ENCODE data around the gene DHX29.
A peak's percentile ranks its signal among the peaks of the same experiment; 100 is the strongest.
"Not testable (repeated sequence)": the region's sequence is repeated elsewhere in the genome, so short reads cannot be mapped to it uniquely, and the experiment has no call there.

Gene DHX29

GRCh38 chr5:55307383-55308253, at the start of gene DHX29, which contains the start of gene MTREX:
DHX29 (minus strand) TSS chr5:55307694; CDS start chr5:55307573, 121 bp downstream.
MTREX (plus strand) TSS chr5:55307989; CDS start chr5:55308014, 25 bp downstream.
- peak; percentile 97 for DNase-seq

DNA sequence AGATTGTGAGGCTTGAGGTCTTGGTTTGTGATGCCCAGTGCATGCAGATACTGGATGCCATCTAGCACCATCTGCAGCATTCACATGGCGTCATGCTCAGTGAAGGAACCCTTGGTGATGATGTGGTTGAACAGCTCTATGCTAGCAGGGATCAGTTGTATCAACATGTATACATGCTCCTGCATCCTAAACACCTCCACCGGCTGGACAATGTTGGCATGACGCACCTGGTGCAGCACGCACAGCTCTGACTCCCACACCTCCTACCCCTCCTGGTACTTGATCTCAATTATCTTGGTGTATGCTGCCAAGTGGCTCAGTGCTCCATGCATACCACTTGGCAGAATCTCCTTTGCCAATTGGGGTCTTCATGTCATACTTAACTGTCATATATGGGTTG, 49.4 kb upstream of the DHX29 start:
- no peak for DNase-seq

GRCh38 chr5:55350754-55351153, 43.3 kb upstream of the DHX29 start:
- DNase-seq, result no peak

DNA sequence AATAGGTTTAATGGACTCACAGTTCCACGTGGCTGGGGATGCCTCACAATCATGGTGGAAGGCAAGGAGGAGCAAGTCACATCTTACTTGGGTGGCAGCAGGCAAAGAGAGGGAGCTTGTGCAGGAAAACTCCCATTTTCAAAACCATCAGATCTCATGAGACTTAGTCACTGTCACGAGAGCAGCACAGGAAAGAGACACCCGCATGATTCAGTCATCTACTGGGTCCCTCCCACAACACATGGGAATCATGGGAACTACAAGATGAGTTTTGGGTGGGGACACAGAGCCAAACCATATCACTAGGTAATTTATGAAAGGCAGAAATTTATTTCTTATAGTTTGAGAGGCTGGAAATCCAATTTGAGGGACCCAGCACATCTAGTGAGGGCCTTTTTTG, 40.3 kb upstream of the DHX29 start:
- no peak for DNase-seq

GRCh38 chr5:55345327-55345726, 37.8 kb upstream of the DHX29 start:
- no peak for DNase-seq

GRCh38 chr5:55344392-55344992, 37.0 kb upstream of the DHX29 start:
- DNase-seq, result peak; percentile 56

GRCh38 chr5:55343609-55344008, 36.1 kb upstream of the DHX29 start:
- no peak for DNase-seq

DNA sequence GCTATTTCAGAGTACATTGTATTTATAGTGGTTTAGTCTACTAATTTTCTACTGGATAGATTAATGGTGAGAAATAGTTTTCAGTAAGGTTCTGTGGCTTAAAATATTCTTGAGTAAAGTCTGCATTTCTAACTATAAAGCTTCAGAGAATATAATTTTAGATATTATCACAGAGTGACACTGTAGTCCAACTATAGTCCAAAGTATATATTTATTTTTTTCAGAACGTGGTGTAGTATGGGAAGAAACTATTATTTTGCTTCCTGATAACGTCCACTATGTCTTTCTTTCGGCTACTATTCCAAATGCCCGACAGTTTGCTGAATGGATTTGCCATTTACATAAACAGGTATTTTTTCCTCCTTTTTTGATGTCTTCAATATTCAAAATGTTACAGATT, 35.6 kb upstream of the DHX29 start:
- no peak for DNase-seq

DNA sequence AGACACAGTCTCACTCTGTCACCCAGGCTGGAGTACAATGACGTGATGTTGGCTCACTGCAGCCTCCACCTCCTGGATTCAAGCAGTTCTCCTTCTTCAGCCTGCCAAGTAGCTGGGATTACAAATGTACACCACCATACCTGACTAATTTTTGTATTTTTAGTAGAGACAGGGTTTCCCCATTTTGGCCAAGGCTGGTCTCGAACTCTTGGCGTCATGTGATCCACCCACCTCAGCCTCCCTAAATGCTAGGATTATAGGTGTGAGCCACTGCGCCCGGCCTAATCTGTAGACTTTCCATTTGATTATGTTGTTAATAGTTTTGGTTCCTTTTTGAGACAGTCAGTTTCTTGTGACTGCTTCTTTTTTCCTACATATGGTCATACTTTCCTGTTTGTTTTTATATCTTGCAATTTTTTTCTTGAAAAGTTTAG, 31.3 kb upstream of the DHX29 start:
- no peak for DNase-seq

DNA sequence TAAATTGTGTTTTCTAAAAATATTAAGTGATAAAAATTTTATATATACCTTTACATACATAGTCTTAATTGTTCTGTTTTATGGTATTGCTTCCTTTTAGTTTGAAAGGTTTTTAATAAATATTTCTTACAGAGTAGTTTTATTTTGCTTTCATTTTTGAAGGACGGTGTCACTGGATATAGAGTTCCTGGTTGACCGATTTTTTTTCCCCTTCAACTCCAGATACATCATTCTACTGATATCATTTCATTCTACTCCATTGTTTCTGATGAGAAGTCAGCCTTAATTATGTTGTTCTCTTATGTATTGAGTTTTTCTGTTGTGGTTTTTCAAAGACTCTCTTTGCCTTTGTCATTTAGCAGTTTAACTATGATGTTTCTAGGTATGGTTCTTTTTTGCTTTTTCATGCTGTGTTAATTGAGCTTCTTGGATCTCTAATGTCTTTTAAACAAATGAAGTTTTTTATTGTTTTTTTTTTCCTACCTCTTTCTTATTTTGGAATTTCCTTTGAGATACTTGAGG, 30.7 kb upstream of the DHX29 start:
- DNase-seq, result no peak

- DNase-seq, result no peak
Measured at GRCh38 chr5:55333811-55334210, 26.3 kb upstream of the DHX29 start.

- DNase-seq, result no peak
Measured at GRCh38 chr5:55333017-55333416, 25.5 kb upstream of the DHX29 start.

DNA sequence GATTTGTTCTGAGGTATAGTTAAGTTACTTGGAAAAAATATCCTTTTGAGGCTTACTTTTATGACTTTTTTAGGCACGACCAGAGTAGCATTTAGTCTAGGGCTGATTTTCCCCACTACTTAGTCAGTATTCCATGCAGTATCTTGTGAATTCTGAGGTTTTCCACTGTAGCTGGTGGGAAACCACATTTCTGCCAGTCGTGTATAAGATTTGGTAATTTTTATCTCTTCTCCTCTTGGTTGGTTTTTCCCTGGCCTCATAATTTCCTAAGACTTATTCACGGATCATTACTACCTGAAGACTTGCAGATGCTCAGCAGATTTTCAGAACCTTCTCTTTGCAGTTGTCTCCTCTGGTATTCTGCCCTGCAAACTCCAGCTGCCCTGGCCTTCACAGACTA, 23.8 kb upstream of the DHX29 start:
- DNase-seq, result no peak

DNA sequence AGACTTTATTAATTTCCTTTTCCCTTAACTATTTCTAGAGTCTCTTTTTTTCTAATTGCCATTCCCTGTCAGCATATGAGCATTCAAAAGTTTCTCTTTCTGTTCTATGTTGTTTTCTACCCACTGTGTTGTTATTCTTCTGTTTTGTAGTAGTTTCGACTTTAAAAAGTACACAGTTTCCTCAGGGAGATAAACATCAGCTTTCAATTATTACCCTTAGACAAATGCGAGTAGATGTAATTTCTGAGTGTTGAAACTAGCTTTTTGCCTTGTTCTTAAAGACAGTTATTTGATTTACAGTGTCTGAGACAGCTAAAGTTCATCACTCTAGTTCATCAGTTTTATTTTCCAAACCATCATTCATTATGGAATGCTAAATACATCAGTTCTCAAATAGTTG, 19.8 kb upstream of the DHX29 start:
- DNase-seq, result no peak

DNA sequence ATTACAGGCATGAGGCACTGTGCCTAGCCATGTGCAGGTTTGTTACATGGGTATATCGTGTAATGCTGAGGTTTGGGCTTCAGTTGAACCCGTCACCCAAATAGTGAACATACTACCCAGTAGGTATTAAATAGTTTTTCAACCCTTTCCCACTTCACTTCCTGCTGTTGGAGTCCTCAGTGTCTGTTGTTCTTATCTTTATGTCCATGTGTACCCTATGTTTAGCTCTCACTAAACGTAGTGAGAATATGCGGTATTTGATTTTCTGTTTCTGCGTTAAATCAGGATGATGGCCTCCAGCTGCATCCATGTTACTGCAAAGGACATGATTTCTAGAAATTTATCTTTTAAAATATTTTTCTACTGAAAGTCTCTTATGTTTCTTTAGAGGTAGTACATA, 18.1 kb upstream of the DHX29 start:
- DNase-seq, result no peak

DNA sequence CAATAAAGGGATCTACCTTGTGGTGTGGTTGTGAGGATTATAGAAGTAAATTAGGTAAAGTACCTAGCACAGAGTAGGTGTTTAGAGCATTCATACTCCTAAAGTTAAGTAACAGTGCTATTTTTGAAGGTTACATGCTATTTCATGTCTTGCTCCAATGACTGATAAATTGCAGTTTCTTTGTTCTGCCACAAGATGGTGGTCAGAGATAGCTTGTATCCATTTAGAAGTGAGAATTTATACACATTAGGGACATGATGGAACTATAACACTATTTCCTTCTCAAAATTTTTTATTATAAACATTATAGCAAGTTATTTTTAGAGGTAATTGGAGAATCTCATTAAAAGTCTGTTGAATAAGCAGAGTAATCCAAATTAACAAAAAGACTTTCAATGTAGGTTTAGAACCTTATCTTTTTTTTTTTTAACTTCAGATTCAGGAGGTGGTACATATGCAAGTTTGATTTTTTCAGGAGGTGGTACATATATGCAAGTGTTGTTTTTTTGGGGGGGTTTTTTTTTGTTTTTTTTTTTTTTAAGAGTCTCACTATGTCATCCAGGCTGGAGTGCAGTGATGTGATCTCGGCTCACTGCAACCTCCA, 17.4 kb upstream of the DHX29 start:
- DNase-seq, result peak; percentile 58

- no peak for DNase-seq
Measured at GRCh38 chr5:55324006-55324405, 16.5 kb upstream of the DHX29 start.

DNA sequence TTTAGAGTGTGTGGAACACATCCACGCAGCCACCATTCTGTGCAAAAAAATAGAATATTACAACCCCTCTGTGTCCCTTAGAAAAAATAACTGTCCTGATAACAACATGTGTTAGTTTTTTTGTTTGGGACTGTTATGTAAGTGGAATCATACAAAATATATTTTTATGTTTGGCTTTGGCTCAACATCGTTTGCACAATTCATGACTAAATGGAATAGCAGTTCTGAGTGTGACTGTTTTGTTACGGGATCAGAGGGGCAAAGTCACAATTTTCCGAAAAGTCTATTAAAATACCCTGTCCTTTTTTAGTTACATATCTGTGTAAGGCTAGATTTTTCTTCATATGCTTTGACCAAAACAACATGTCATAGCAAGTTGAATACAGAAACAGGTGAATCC, 13.1 kb upstream of the DHX29 start:
- DNase-seq, result no peak

DNA sequence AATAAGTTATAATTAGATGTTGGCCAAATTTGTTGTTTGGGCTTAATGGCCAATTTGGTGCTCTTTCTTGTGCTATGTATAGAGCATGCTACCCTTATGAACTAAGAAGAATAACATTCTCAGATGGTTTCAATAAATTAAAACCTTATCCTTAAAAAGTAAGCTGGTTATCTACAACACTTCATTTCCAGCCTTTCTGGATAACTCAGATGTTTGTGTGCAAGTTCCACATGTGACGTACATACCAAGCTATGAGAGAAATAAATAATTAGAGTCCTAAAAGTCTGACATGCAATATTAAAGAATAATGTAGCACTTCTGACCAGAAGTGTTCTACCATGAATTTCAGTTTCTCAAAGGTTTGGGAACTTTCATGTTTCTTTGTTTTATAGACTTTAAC, 12.0 kb upstream of the DHX29 start:
- peak; percentile 9 for DNase-seq

GRCh38 chr5:55318237-55318636, 10.7 kb upstream of the DHX29 start:
- not testable (repeated sequence) for DNase-seq

- no peak for DNase-seq
Measured at GRCh38 chr5:55316837-55317236, 9.3 kb upstream of the DHX29 start.

GRCh38 chr5:55316289-55316688, 8.8 kb upstream of the DHX29 start:
- no peak for DNase-seq

- DNase-seq, result no peak
Measured at GRCh38 chr5:55313870-55314617, 6.5 kb upstream of the DHX29 start.
